Ishikawa (cell line): ENCODE results near the gene EOMES.

ENCODE experiments used
- EGR1 ChIP-seq: IDR thresholded peaks from 2 replicates; pipeline ENCODE4 v1.6.1; 2012
- EP300 ChIP-seq: IDR thresholded peaks from 2 replicates; pipeline ENCODE4 v1.6.1; 2012; ENCODE audit warnings: borderline replicate concordance
- RAD21 ChIP-seq: IDR thresholded peaks from 2 replicates; pipeline ENCODE4 v1.6.1; 2012; ENCODE audit warnings: low read depth
- TAF1 ChIP-seq: IDR thresholded peaks from 2 replicates; pipeline ENCODE4 v1.6.1; 2012; ENCODE audit warnings: low read depth, mild to moderate bottlenecking
- TF ChIP-seq, protein P1 (sequence below): IDR thresholded peaks from 2 replicates; pipeline ENCODE4 v1.6.1; 2012
- TF ChIP-seq, protein P2 (sequence below): IDR thresholded peaks from 2 replicates; pipeline ENCODE4 v1.6.1; 2012; ENCODE audit warnings: low read depth, mild to moderate bottlenecking

GRCh38 chr3:27749643-27750042 is 27.5 kb upstream of the EOMES start:
- TF ChIP-seq, protein P1, sequence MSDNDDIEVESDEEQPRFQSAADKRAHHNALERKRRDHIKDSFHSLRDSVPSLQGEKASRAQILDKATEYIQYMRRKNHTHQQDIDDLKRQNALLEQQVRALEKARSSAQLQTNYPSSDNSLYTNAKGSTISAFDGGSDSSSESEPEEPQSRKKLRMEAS, result no peak
- TF ChIP-seq RAD21 (no peak), EP300 (no peak), TAF1 (no peak), EGR1 (no peak)
- TF ChIP-seq, protein P2, sequence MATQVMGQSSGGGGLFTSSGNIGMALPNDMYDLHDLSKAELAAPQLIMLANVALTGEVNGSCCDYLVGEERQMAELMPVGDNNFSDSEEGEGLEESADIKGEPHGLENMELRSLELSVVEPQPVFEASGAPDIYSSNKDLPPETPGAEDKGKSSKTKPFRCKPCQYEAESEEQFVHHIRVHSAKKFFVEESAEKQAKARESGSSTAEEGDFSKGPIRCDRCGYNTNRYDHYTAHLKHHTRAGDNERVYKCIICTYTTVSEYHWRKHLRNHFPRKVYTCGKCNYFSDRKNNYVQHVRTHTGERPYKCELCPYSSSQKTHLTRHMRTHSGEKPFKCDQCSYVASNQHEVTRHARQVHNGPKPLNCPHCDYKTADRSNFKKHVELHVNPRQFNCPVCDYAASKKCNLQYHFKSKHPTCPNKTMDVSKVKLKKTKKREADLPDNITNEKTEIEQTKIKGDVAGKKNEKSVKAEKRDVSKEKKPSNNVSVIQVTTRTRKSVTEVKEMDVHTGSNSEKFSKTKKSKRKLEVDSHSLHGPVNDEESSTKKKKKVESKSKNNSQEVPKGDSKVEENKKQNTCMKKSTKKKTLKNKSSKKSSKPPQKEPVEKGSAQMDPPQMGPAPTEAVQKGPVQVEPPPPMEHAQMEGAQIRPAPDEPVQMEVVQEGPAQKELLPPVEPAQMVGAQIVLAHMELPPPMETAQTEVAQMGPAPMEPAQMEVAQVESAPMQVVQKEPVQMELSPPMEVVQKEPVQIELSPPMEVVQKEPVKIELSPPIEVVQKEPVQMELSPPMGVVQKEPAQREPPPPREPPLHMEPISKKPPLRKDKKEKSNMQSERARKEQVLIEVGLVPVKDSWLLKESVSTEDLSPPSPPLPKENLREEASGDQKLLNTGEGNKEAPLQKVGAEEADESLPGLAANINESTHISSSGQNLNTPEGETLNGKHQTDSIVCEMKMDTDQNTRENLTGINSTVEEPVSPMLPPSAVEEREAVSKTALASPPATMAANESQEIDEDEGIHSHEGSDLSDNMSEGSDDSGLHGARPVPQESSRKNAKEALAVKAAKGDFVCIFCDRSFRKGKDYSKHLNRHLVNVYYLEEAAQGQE, result no peak
